Osteoblast (primary cell): Measurements from ENCODE around the gene ACTR1A. TPM values are rescaled to one million over a fixed set of nuclear protein-coding genes. Genes with fewer than 3 reads are reported as not detected.

ENCODE experiments used
- DNase-seq: peaks from one replicate; pipeline ENCODE4 v3.0.0; 2011; ENCODE audit warnings: low spot score, mixed read lengths; ENCODE audit not compliant: insufficient read length; ENCODE audit errors: missing footprints
- H2AFZ ChIP-seq: 2 replicates; pipeline ENCODE4 v1.6.0; 2011; ENCODE audit warnings: mild to moderate bottlenecking, low read length
- H3K27ac ChIP-seq: 2 replicates; pipeline ENCODE4 v1.5.1; 2011; ENCODE audit warnings: mild to moderate bottlenecking, low read depth, low read length, moderate library complexity
- H3K27me3 ChIP-seq: 2 replicates; pipeline ENCODE4 v1.6.0; 2012; ENCODE audit warnings: mild to moderate bottlenecking, control low read depth, inconsistent platforms, low read length, moderate library complexity; ENCODE audit not compliant: insufficient read depth
- H3K36me3 ChIP-seq: 2 replicates; pipeline ENCODE4 v1.5.1; 2011; ENCODE audit warnings: mild to moderate bottlenecking, low read length, control low read depth, moderate library complexity; ENCODE audit not compliant: insufficient read depth
- H3K4me1 ChIP-seq: 2 replicates; pipeline ENCODE4 v1.5.1; 2011; ENCODE audit warnings: mild to moderate bottlenecking, low read length, control low read depth, moderate library complexity; ENCODE audit not compliant: insufficient read depth
- H3K4me2 ChIP-seq: 2 replicates; pipeline ENCODE4 v1.6.0; 2011; ENCODE audit warnings: mild to moderate bottlenecking, low read length; ENCODE audit not compliant: insufficient read depth
- H3K4me3 ChIP-seq: fragments of 200-600 bp; sonication (generic); 3 replicates; pipeline ENCODE4 v1.5.1; 2012; ENCODE audit warnings: mild to moderate bottlenecking, low read length, inconsistent platforms; ENCODE audit not compliant: insufficient read depth
- H3K79me2 ChIP-seq: 2 replicates; pipeline ENCODE4 v1.6.0; 2012; ENCODE audit warnings: mild to moderate bottlenecking, low read length, control low read depth, inconsistent platforms; ENCODE audit not compliant: insufficient read depth
- H3K9me3 ChIP-seq: 2 replicates; pipeline ENCODE4 v1.5.1; 2011; ENCODE audit warnings: low read depth, low read length, control low read depth
- H4K20me1 ChIP-seq: 2 replicates; pipeline ENCODE4 v1.6.0; 2012; ENCODE audit warnings: mild to moderate bottlenecking, low read length, control low read depth; ENCODE audit not compliant: insufficient read depth
- total RNA-seq: library from RNA; depleted of rRNA; stranded (reverse); fragments of >200 nt; gene quantifications from 2 replicates; pipeline ENCODE4 v1.2.3, GENCODE V29; 2012
- TF ChIP-seq, protein P1 (sequence below): IDR thresholded peaks from 2 replicates; pipeline ENCODE4 v1.5.1; 2011; ENCODE audit warnings: mild to moderate bottlenecking, low read depth, low read length, moderate library complexity; ENCODE audit errors: extremely low read depth

Gene ACTR1A
- total RNA-seq, 1 donor, result 105 TPM

GRCh38 chr10:102504976-102505300 is 2.4 kb upstream of the ACTR1A start:
- Histone ChIP-seq H3K27ac (peak overlapping the region; percentile 40), H4K20me1 (peaks cover 41% of the 10 kb centered on the region), H2AFZ (peak overlapping the region; percentile 78), H3K36me3 (peaks cover 3% of the 10 kb centered on the region), H3K4me3 (peak overlapping the region; percentile 87), H3K9me3 (no peaks in the 10 kb centered on the region), H3K79me2 (peaks cover 68% of the 10 kb centered on the region), H3K4me2 (peak overlapping the region; percentile 93), H3K27me3 (no peaks in the 10 kb centered on the region), H3K4me1 (peaks cover 30% of the 10 kb centered on the region)
- no peak for DNase-seq
- TF ChIP-seq, protein P1, sequence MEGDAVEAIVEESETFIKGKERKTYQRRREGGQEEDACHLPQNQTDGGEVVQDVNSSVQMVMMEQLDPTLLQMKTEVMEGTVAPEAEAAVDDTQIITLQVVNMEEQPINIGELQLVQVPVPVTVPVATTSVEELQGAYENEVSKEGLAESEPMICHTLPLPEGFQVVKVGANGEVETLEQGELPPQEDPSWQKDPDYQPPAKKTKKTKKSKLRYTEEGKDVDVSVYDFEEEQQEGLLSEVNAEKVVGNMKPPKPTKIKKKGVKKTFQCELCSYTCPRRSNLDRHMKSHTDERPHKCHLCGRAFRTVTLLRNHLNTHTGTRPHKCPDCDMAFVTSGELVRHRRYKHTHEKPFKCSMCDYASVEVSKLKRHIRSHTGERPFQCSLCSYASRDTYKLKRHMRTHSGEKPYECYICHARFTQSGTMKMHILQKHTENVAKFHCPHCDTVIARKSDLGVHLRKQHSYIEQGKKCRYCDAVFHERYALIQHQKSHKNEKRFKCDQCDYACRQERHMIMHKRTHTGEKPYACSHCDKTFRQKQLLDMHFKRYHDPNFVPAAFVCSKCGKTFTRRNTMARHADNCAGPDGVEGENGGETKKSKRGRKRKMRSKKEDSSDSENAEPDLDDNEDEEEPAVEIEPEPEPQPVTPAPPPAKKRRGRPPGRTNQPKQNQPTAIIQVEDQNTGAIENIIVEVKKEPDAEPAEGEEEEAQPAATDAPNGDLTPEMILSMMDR, result no peak

DNA sequence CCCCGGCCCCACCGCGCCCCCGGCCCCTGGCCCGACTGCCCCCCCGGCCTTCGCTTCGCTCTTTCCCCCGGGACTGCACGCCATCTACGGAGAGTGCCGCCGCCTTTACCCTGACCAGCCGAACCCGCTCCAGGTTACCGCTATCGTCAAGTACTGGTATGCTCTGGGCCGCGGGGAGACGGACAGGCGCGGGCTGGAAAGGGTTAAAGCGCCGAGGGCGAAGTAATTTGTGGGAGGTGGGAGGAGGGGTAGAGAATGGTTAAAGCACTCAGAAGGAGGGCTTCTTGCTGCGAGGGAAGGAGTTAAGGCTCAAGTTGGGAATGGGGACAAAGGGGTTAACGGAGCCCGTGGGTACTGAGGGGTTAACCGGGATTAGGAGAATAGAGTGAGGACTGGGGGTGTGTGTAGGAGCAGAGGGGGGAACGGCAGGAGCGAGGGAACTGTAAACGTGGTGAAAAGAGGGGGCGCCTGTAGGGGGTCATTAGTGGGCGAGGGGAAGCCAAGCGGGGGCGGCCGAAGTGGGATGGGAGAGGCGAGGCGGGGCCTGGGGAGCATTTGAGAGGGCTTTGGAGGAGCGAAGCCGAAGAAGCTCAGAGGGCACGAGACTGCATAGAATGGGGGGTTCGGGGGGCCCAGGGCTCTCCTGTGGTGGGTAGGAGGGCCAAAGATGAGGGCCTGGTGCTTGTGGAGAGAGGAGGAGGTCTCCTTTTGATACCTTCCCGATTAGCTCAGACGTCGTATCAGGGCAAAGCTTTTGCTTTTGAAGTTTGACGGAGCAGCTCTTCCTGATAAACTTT is 1.9 kb upstream of the ACTR1A start:
- no peaks in the 10 kb centered on the region for H3K9me3 ChIP-seq
- H3K36me3 ChIP-seq, result no peaks in the 10 kb centered on the region
- peak overlapping the region; percentile 93 for H3K4me2 ChIP-seq
- peaks cover 26% of the 10 kb centered on the region for H3K4me1 ChIP-seq
- TF ChIP-seq, protein P1, result no peak
- H4K20me1 ChIP-seq, result peaks cover 47% of the 10 kb centered on the region
- H2AFZ ChIP-seq, result peak overlapping the region; percentile 78
- peaks cover 74% of the 10 kb centered on the region for H3K79me2 ChIP-seq
- H3K27ac ChIP-seq, result peak overlapping the region; percentile 40
- DNase-seq, result no peak
- H3K27me3 ChIP-seq, result no peaks in the 10 kb centered on the region
- peak overlapping the region; percentile 87 for H3K4me3 ChIP-seq

DNA sequence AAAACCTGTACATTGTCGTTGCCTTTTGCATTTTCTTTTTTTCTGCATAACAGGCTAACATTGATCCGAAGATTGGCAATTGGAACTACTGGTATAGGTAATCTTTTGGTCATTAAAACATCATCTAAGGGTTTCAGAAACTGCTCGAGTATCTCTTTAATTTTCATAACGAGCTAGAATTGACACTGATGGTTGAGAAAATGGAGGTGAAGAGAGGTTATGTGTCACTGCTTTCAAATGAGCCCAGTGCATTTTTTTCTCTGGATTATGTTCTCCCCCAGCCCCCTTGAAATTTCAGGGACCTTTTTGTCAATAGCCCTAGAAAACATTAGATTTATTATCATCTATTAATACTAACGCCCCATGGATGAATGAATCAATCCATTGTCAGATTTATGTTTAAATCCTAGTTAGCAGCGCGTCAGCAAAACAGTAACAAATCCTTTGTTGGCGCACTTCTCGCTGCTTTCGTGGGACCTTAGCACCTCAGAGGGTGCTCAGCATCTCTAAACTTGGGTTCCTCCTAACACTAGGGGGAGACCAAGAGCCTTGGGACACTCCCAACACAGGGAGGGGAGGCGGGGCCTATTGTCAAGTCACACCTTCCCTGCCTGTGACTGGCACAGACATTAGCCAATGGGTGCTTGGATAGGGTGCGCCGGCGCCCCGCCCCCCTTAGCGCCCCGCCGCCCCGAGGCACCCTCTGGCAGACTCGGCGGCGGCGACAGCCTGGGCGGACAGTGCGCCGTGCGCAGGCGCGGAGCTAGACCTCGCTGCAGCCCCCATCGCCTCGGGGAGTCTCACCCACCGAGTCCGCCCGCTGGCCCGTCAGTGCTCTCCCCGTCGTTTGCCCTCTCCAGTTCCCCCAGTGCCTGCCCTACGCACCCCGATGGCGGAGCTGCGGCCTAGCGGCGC is 1.0 kb upstream of the ACTR1A start, which contains the start of gene SUFU:
Gene SUFU (plus strand): TSS at position 709 of the 915 bp plus-strand sequence. CDS start 181 bp downstream, at position 890.
- Histone ChIP-seq H3K27ac (peak within 1 kb of the TSS; percentile 62), H2AFZ (peak within 1 kb of the TSS; percentile 78), H3K79me2 (peaks cover 75% of the 10 kb centered on the region), H3K9me3 (no peaks in the 10 kb centered on the region), H3K4me3 (peak within 1 kb of the TSS; percentile 87), H3K4me2 (peak within 1 kb of the TSS; percentile 93), H4K20me1 (peaks cover 55% of the 10 kb centered on the region), H3K27me3 (no peaks in the 10 kb centered on the region), H3K4me1 (peaks cover 22% of the 10 kb centered on the region), H3K36me3 (no peaks in the 10 kb centered on the region)
- peak; percentile 97 for DNase-seq
- TF ChIP-seq, protein P1, result peak; percentile 91

- peak; percentile 98 for DNase-seq
- H4K20me1 ChIP-seq, result peaks cover 59% of the 10 kb centered on the region
- H3K4me3 ChIP-seq, result peak overlapping the region; percentile 87
- no peaks in the 10 kb centered on the region for H3K9me3 ChIP-seq
- peaks cover 22% of the 10 kb centered on the region for H3K4me1 ChIP-seq
- TF ChIP-seq, protein P1, result no peak
- no peaks in the 10 kb centered on the region for H3K27me3 ChIP-seq
- peak overlapping the region; percentile 91 for H2AFZ ChIP-seq
- peak overlapping the region; percentile 64 for H3K27ac ChIP-seq
- H3K36me3 ChIP-seq, result no peaks in the 10 kb centered on the region
- H3K79me2 ChIP-seq, result peaks cover 77% of the 10 kb centered on the region
- peak overlapping the region; percentile 89 for H3K4me2 ChIP-seq
Measured at GRCh38 chr10:102502029-102502336, 529 bp downstream of the ACTR1A start.
